ENCODE measurements around the gene MAN1C1. TPM values are rescaled to one million over a fixed set of nuclear protein-coding genes. Genes with fewer than 3 reads are reported as not detected.

The MAN1C1 gene
- total and polyA plus RNA-seq, 2 donors (not counting 1 experiment from before 2014, with no cell fraction given) = 17.7 to 51.4 TPM

GRCh38 chr1:25797939-25798338 is 181.3 kb downstream of the MAN1C1 start:
- H3K9me3 ChIP-seq (ENCODE audit: control insufficient read depth, insufficient read depth, low read depth, low read length) = no peaks in the 10 kb centered on the region
- no peak overlapping the region for H3K4me2 ChIP-seq (ENCODE audit: extremely low read depth, insufficient read depth, low read length)
- no peak overlapping the region for H2AFZ ChIP-seq (ENCODE audit: low read length)
- no peaks in the 10 kb centered on the region for H3K27me3 ChIP-seq (ENCODE audit: control insufficient read depth, insufficient read depth, low read length)
- H3K4me3 ChIP-seq (replicated peaks in 1 of 4; ENCODE audit: control extremely low read depth in 1 of 4, insufficient read depth in 1 of 4, low read depth in 3 of 4, low read length in 4 of 4) = no peak overlapping the region
- no peaks in the 10 kb centered on the region for H4K20me1 ChIP-seq (ENCODE audit: control insufficient read depth, extremely low read depth, insufficient read depth, low read length)
- no peak overlapping the region for H3K9ac ChIP-seq (ENCODE audit: insufficient read depth, low read length)
- H3K27ac ChIP-seq (ENCODE audit: insufficient read depth, low read length) = no peak overlapping the region
- DNase-seq (ENCODE audit: low read depth in 2 of 2) = no peak
- H3K36me3 ChIP-seq (ENCODE audit: control insufficient read depth, insufficient read depth, low read length) = no peaks in the 10 kb centered on the region
- peaks cover 7% of the 10 kb centered on the region for H3K4me1 ChIP-seq (ENCODE audit: control insufficient read depth, extremely low read depth, insufficient read depth, low read length)
- H3K79me2 ChIP-seq (ENCODE audit: control insufficient read depth, insufficient read depth, low read length) = peaks cover 4% of the 10 kb centered on the region
- peak; percentile 37 to 52 for TF ChIP-seq CTCF (conservative IDR thresholded peaks at IDR 0.05 in 1 of 2, IDR thresholded peaks at IDR 0.05 in 1 of 2; ENCODE audit: low read depth in 1 of 2, low read length in 2 of 2)
- no peak for TF ChIP-seq EZH2 (IDR thresholded peaks at IDR 0.05; ENCODE audit: low read length, missing control alignments)

GRCh38 chr1:25798666-25799351 is 182.2 kb downstream of the MAN1C1 start:
- DNase-seq (ENCODE audit: low read depth in 2 of 2) = no peak
- Histone ChIP-seq H2AFZ (ENCODE audit: low read length) (no peak overlapping the region), H3K79me2 (ENCODE audit: control insufficient read depth, insufficient read depth, low read length) (peaks cover 4% of the 10 kb centered on the region), H3K9ac (ENCODE audit: insufficient read depth, low read length) (no peak overlapping the region), H3K9me3 (ENCODE audit: control insufficient read depth, insufficient read depth, low read depth, low read length) (no peaks in the 10 kb centered on the region), H3K36me3 (ENCODE audit: control insufficient read depth, insufficient read depth, low read length) (no peaks in the 10 kb centered on the region), H3K4me3 (replicated peaks in 1 of 4; ENCODE audit: control extremely low read depth in 1 of 4, insufficient read depth in 1 of 4, low read depth in 3 of 4, low read length in 4 of 4) (no peak overlapping the region), H3K27me3 (ENCODE audit: control insufficient read depth, insufficient read depth, low read length) (no peaks in the 10 kb centered on the region), H3K27ac (ENCODE audit: insufficient read depth, low read length) (no peak overlapping the region), H4K20me1 (ENCODE audit: control insufficient read depth, extremely low read depth, insufficient read depth, low read length) (no peaks in the 10 kb centered on the region), H3K4me1 (ENCODE audit: control insufficient read depth, extremely low read depth, insufficient read depth, low read length) (peaks cover 7% of the 10 kb centered on the region), H3K4me2 (ENCODE audit: extremely low read depth, insufficient read depth, low read length) (no peak overlapping the region)
- TF ChIP-seq CTCF (conservative IDR thresholded peaks at IDR 0.05 in 1 of 2, IDR thresholded peaks at IDR 0.05 in 1 of 2; ENCODE audit: low read depth in 1 of 2, low read length in 2 of 2) (no peak), EZH2 (IDR thresholded peaks at IDR 0.05; ENCODE audit: low read length, missing control alignments) (no peak)

GRCh38 chr1:25799352-25799934 is 182.9 kb downstream of the MAN1C1 start:
- no peak for TF ChIP-seq CTCF (conservative IDR thresholded peaks at IDR 0.05 in 1 of 2, IDR thresholded peaks at IDR 0.05 in 1 of 2; ENCODE audit: low read depth in 1 of 2, low read length in 2 of 2)
- TF ChIP-seq EZH2 (IDR thresholded peaks at IDR 0.05; ENCODE audit: low read length, missing control alignments) = no peak
- H4K20me1 ChIP-seq (ENCODE audit: control insufficient read depth, extremely low read depth, insufficient read depth, low read length) = no peaks in the 10 kb centered on the region
- peak overlapping the region; percentile 55 for H3K9ac ChIP-seq (ENCODE audit: insufficient read depth, low read length)
- H3K36me3 ChIP-seq (ENCODE audit: control insufficient read depth, insufficient read depth, low read length) = no peaks in the 10 kb centered on the region
- no peaks in the 10 kb centered on the region for H3K9me3 ChIP-seq (ENCODE audit: control insufficient read depth, insufficient read depth, low read depth, low read length)
- H3K27ac ChIP-seq (ENCODE audit: insufficient read depth, low read length) = peak overlapping the region; percentile 41
- no peak for DNase-seq (ENCODE audit: low read depth in 2 of 2)
- peaks cover 9% of the 10 kb centered on the region for H3K4me1 ChIP-seq (ENCODE audit: control insufficient read depth, extremely low read depth, insufficient read depth, low read length)
- H3K79me2 ChIP-seq (ENCODE audit: control insufficient read depth, insufficient read depth, low read length) = peaks cover 4% of the 10 kb centered on the region
- H2AFZ ChIP-seq (ENCODE audit: low read length) = peak overlapping the region; percentile 60
- H3K27me3 ChIP-seq (ENCODE audit: control insufficient read depth, insufficient read depth, low read length) = no peaks in the 10 kb centered on the region
- H3K4me3 ChIP-seq (replicated peaks in 1 of 4; ENCODE audit: control extremely low read depth in 1 of 4, insufficient read depth in 1 of 4, low read depth in 3 of 4, low read length in 4 of 4) = peak overlapping the region; percentile 29 to 56 (median 34)
- peak overlapping the region; percentile 54 for H3K4me2 ChIP-seq (ENCODE audit: extremely low read depth, insufficient read depth, low read length)

Data from fibroblast of lung (primary cell).